ENCODE data around the gene PTPRN2.

The PTPRN2 gene

DNA sequence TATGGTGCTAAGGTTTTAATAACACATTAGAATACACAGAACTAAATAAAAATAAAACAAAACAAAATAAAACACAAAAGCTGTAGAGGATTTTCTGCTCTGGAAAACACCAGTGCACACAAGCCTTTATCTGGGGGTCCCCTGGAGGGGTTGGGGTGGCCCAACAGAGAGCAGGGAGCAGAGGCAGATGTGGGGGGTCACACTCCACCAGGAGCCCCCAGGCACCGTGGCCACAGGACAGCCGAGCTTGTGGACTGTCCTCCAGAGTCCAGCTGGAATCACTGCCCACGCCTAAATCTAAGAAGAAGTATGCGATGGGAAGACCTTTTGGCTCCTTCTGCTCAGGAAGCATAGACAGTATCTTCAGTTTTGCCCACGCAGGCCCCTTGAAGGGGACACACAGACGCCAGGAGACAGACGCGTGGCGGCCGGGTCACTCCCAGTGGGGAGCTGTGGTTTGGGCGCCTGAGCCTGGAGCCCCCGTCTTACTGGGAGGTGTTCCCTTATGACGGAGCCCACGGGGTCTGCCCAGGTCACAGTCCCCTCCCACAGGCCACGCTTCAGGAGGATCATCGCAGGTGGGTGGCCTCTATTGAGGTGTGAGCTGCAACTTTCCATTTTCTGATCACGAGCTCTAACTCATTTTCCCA is 595.0 kb downstream of the PTPRN2 start:
- Histone ChIP-seq H3K27me3 (ENCODE audit: control insufficient read depth in 2 of 2, insufficient read depth in 2 of 2, low read length in 2 of 2) (no peaks in the 10 kb centered on the region), H3K36me3 (ENCODE audit: control insufficient read depth in 2 of 2, insufficient read depth in 2 of 2, low read length in 2 of 2) (no peaks in the 10 kb centered on the region), H3K4me1 (ENCODE audit: control insufficient read depth in 2 of 2, insufficient read depth in 2 of 2, low read length in 2 of 2) (no peaks in the 10 kb centered on the region), H3K9ac (ENCODE audit: low read depth in 1 of 2, low read length in 2 of 2) (no peak overlapping the region), H3K27ac (ENCODE audit: low read depth in 2 of 2, low read length in 2 of 2) (no peak overlapping the region), H3K9me3 (ENCODE audit: control insufficient read depth in 2 of 2, low read length in 2 of 2) (peaks cover 0 to 2% of the 10 kb centered on the region in 2 donors), H3K4me3 (ENCODE audit: low read length in 2 of 2) (no peak overlapping the region)

DNA sequence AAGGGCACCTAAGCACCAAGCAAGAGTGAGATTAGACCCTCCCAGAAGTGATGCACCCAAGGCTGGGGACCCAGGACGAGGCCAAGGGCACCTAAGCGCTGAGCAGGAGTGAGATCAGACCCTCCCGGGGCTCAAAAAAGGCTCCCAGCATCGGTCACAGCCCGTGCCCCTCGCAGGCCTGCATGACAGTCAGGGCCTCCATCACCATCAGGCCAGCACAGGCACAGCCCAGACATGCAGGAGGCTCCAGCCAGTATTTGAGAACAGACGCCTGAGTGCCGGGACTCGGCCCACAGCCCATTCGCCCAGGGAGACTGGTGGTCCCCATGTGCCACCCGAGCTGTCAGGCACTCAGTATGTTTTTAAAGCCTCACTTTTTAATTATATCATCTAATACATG is 595.9 kb downstream of the PTPRN2 start:
- peaks cover 0 to 2% of the 10 kb centered on the region in 2 donors for H3K9me3 ChIP-seq (ENCODE audit: control insufficient read depth in 2 of 2, low read length in 2 of 2)
- H3K27me3 ChIP-seq (ENCODE audit: control insufficient read depth in 2 of 2, insufficient read depth in 2 of 2, low read length in 2 of 2): no peaks in the 10 kb centered on the region
- no peak overlapping the region for H3K9ac ChIP-seq (ENCODE audit: low read depth in 1 of 2, low read length in 2 of 2)
- H3K36me3 ChIP-seq (ENCODE audit: control insufficient read depth in 2 of 2, insufficient read depth in 2 of 2, low read length in 2 of 2): no peaks in the 10 kb centered on the region
- H3K4me3 ChIP-seq (ENCODE audit: low read length in 2 of 2): no peak overlapping the region
- H3K4me1 ChIP-seq (ENCODE audit: control insufficient read depth in 2 of 2, insufficient read depth in 2 of 2, low read length in 2 of 2): no peaks in the 10 kb centered on the region
- H3K27ac ChIP-seq (ENCODE audit: low read depth in 2 of 2, low read length in 2 of 2): no peak overlapping the region

DNA sequence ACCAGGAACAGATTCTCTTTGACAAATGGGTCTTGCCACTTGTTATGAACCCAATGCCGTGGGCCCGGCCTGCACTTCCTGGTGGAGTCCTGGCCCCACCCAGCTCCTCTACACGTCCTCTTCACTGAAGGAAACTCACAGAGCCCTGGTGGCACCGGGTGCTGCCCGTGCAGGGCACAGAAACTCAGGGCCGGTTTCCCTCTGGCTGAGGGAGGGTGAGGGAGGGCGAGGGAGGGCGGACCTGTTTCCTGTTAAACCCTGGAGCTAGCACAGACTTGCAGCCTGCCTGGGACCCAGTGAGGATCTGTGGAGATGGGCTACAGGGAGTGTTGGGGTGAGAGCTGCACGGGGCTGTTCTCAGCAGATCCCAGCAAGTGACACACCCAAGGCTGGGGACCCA is 596.3 kb downstream of the PTPRN2 start:
- Histone ChIP-seq H3K4me1 (ENCODE audit: control insufficient read depth in 2 of 2, insufficient read depth in 2 of 2, low read length in 2 of 2) (no peaks in the 10 kb centered on the region), H3K27me3 (ENCODE audit: control insufficient read depth in 2 of 2, insufficient read depth in 2 of 2, low read length in 2 of 2) (no peaks in the 10 kb centered on the region), H3K36me3 (ENCODE audit: control insufficient read depth in 2 of 2, insufficient read depth in 2 of 2, low read length in 2 of 2) (no peaks in the 10 kb centered on the region), H3K9me3 (ENCODE audit: control insufficient read depth in 2 of 2, low read length in 2 of 2) (peaks cover 0 to 2% of the 10 kb centered on the region in 2 donors), H3K4me3 (ENCODE audit: low read length in 2 of 2) (no peak overlapping the region), H3K9ac (ENCODE audit: low read depth in 1 of 2, low read length in 2 of 2) (no peak overlapping the region), H3K27ac (ENCODE audit: low read depth in 2 of 2, low read length in 2 of 2) (no peak overlapping the region)

DNA sequence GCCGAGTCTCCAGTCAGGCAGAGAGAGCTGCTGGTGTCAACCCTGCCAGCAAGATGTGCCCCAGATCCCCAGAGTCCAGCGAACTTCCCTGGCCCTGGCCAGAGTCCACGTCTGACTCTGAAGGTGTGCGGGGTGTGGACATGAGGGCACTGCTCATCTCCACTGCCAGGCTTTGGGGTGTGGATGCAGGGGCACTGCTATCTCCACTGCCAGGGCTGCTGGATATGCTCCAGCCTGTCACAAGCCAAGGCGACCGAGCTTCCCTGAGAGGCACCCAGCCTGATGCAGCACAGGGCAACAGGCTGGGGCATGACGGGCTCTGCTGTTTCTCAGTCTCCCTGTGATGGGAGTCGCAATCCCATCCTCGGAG is 596.8 kb downstream of the PTPRN2 start:
- no peaks in the 10 kb centered on the region for H3K27me3 ChIP-seq (ENCODE audit: control insufficient read depth in 2 of 2, insufficient read depth in 2 of 2, low read length in 2 of 2)

DNA sequence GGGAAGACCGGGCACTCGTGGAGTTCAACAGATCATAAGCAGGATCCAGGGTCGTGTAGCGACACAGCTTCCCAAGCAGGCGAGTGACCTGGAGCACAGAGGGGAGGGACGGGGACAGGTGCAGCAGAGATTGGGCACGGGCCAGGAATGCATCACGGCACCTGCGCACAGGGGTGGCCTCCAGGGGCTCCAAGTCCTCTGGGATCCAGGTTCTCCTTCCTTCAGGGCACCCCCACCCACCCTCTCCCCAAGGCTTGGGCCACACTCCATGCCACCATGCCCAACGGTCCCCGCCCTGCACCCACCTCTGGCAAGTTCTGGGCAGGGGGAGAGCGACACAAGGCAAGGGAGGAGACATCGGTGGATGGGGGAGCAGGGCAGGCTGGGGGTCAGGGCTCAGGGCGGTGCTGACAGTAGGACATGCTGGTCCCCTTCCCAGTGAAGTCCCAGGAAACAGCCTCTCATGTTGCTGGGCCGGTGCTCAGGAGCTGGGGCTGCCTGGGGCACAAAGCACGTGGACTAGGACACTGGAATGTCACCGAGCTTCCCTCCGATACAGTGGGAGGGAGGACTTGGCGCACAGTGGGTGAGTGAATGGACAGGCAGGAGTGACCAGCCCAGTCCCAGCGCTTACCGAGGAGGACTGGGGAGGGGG is 597.3 kb downstream of the PTPRN2 start:
- H3K9ac ChIP-seq (ENCODE audit: low read depth in 1 of 2, low read length in 2 of 2): no peak overlapping the region
- H3K4me1 ChIP-seq (ENCODE audit: control insufficient read depth in 2 of 2, insufficient read depth in 2 of 2, low read length in 2 of 2): no peaks in the 10 kb centered on the region
- no peak overlapping the region for H3K27ac ChIP-seq (ENCODE audit: low read depth in 2 of 2, low read length in 2 of 2)
- no peaks in the 10 kb centered on the region for H3K27me3 ChIP-seq (ENCODE audit: control insufficient read depth in 2 of 2, insufficient read depth in 2 of 2, low read length in 2 of 2)
- no peaks in the 10 kb centered on the region for H3K9me3 ChIP-seq (ENCODE audit: control insufficient read depth in 2 of 2, low read length in 2 of 2)
- H3K36me3 ChIP-seq (ENCODE audit: control insufficient read depth in 2 of 2, insufficient read depth in 2 of 2, low read length in 2 of 2): no peaks in the 10 kb centered on the region
- no peak overlapping the region for H3K4me3 ChIP-seq (ENCODE audit: low read length in 2 of 2)

More for the DNA sequence above, 596.8 kb downstream of the PTPRN2 start:
- H3K27ac ChIP-seq (ENCODE audit: low read depth in 2 of 2, low read length in 2 of 2): no peak overlapping the region
- H3K4me3 ChIP-seq (ENCODE audit: low read length in 2 of 2): no peak overlapping the region
- peaks cover 0 to 2% of the 10 kb centered on the region in 2 donors for H3K9me3 ChIP-seq (ENCODE audit: control insufficient read depth in 2 of 2, low read length in 2 of 2)
- H3K9ac ChIP-seq (ENCODE audit: low read depth in 1 of 2, low read length in 2 of 2): no peak overlapping the region
- H3K36me3 ChIP-seq (ENCODE audit: control insufficient read depth in 2 of 2, insufficient read depth in 2 of 2, low read length in 2 of 2): no peaks in the 10 kb centered on the region
- H3K4me1 ChIP-seq (ENCODE audit: control insufficient read depth in 2 of 2, insufficient read depth in 2 of 2, low read length in 2 of 2): no peaks in the 10 kb centered on the region

DNA sequence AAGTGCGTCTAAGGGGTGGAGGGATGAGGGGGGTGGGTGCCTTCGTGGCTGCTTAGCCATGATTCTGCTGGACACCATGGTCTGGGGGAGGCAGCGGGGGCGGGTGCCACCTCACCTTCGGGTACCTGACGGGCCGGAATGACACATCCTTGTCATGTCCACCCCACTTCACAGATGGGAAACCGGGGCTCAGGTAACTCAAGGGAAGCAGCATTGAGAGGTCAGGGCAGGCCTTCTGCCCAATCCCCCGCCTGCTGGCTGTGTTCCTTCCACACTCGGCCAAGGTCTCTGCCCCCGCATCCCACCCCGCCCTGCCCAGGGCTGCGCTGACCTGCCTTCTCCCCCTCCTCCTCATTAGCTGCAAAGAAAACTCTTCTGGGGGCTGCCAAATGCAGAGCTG is 598.0 kb downstream of the PTPRN2 start:
- Histone ChIP-seq H3K36me3 (ENCODE audit: control insufficient read depth in 2 of 2, insufficient read depth in 2 of 2, low read length in 2 of 2) (no peaks in the 10 kb centered on the region), H3K4me1 (ENCODE audit: control insufficient read depth in 2 of 2, insufficient read depth in 2 of 2, low read length in 2 of 2) (no peaks in the 10 kb centered on the region), H3K27me3 (ENCODE audit: control insufficient read depth in 2 of 2, insufficient read depth in 2 of 2, low read length in 2 of 2) (no peaks in the 10 kb centered on the region), H3K9me3 (ENCODE audit: control insufficient read depth in 2 of 2, low read length in 2 of 2) (no peaks in the 10 kb centered on the region), H3K4me3 (ENCODE audit: low read length in 2 of 2) (no peak overlapping the region), H3K27ac (ENCODE audit: low read depth in 2 of 2, low read length in 2 of 2) (no peak overlapping the region), H3K9ac (ENCODE audit: low read depth in 1 of 2, low read length in 2 of 2) (no peak overlapping the region)

DNA sequence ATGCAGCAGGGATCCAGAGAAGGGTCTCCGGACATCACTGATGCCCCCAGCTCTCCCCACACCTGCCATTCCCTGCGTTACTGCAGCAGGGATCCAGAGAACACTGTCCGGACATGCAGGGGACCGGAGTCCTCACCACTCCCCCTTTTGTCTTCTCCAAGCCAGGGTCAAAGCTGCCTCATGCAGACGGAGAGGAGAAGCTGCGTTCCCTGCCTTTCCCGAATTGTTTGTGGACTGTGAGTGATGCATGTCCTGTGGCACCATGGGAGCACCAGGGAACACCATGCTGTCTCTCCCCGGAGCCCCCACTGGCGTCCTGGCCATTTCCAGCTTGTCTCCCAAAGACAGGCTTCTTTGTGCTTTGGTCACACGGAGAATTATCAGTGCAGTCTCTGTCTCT is 599.7 kb downstream of the PTPRN2 start:
- Histone ChIP-seq H3K36me3 (ENCODE audit: control insufficient read depth in 2 of 2, insufficient read depth in 2 of 2, low read length in 2 of 2) (no peaks in the 10 kb centered on the region), H3K27ac (ENCODE audit: low read depth in 2 of 2, low read length in 2 of 2) (no peak overlapping the region), H3K9me3 (ENCODE audit: control insufficient read depth in 2 of 2, low read length in 2 of 2) (no peaks in the 10 kb centered on the region), H3K9ac (ENCODE audit: low read depth in 1 of 2, low read length in 2 of 2) (no peak overlapping the region), H3K4me1 (ENCODE audit: control insufficient read depth in 2 of 2, insufficient read depth in 2 of 2, low read length in 2 of 2) (no peaks in the 10 kb centered on the region), H3K4me3 (ENCODE audit: low read length in 2 of 2) (no peak overlapping the region), H3K27me3 (ENCODE audit: control insufficient read depth in 2 of 2, insufficient read depth in 2 of 2, low read length in 2 of 2) (no peaks in the 10 kb centered on the region)

DNA sequence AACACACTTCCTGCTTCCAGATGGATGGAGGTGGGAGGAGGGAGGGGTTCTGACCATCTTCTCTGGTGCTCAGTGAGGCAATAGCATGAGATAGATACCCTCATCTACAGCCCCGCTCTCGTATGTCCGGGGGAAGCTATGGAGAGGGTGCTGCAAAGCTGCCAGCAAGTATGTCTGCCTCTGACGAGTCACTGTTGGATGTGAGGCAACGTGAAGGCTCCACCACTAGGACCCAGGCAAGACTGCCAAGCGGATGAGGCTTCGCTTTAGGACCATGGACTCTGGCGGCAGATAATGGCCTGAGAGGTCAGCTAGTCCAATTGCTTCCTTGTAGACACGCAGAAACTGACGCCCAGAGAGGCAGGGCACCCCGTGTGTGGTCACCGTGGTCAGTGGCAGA is 601.6 kb downstream of the PTPRN2 start:
- no peaks in the 10 kb centered on the region for H3K9me3 ChIP-seq (ENCODE audit: control insufficient read depth in 2 of 2, low read length in 2 of 2)
- no peaks in the 10 kb centered on the region for H3K4me1 ChIP-seq (ENCODE audit: control insufficient read depth in 2 of 2, insufficient read depth in 2 of 2, low read length in 2 of 2)
- H3K4me3 ChIP-seq (ENCODE audit: low read length in 2 of 2): no peak overlapping the region
- no peaks in the 10 kb centered on the region for H3K36me3 ChIP-seq (ENCODE audit: control insufficient read depth in 2 of 2, insufficient read depth in 2 of 2, low read length in 2 of 2)
- H3K27ac ChIP-seq (ENCODE audit: low read depth in 2 of 2, low read length in 2 of 2): no peak overlapping the region
- no peaks in the 10 kb centered on the region for H3K27me3 ChIP-seq (ENCODE audit: control insufficient read depth in 2 of 2, insufficient read depth in 2 of 2, low read length in 2 of 2)
- H3K9ac ChIP-seq (ENCODE audit: low read depth in 1 of 2, low read length in 2 of 2): no peak overlapping the region

DNA sequence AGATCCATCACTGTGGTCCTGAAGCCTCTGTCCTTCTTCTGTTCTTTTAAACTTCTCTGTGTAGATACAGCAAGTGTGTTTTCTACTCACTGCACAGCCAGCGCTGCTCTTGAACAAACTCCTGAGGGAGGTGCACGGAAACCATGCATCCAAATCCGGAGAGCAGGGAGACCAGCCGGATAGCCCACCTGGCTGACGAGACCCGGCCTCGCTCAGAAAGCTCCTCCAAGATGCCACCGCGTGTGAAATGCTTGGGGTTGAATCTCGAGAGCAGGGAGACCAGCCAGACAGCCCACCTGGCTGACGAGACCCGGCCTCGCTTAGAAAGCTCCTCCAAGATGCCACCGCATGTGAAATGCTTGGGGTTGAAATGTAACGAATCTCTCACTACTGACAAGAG is 602.0 kb downstream of the PTPRN2 start:
- Histone ChIP-seq H3K27ac (ENCODE audit: low read depth in 2 of 2, low read length in 2 of 2) (no peak overlapping the region), H3K4me3 (ENCODE audit: low read length in 2 of 2) (no peak overlapping the region), H3K9ac (ENCODE audit: low read depth in 1 of 2, low read length in 2 of 2) (no peak overlapping the region), H3K4me1 (ENCODE audit: control insufficient read depth in 2 of 2, insufficient read depth in 2 of 2, low read length in 2 of 2) (no peaks in the 10 kb centered on the region), H3K36me3 (ENCODE audit: control insufficient read depth in 2 of 2, insufficient read depth in 2 of 2, low read length in 2 of 2) (no peaks in the 10 kb centered on the region), H3K27me3 (ENCODE audit: control insufficient read depth in 2 of 2, insufficient read depth in 2 of 2, low read length in 2 of 2) (no peaks in the 10 kb centered on the region), H3K9me3 (ENCODE audit: control insufficient read depth in 2 of 2, low read length in 2 of 2) (no peaks in the 10 kb centered on the region)

DNA sequence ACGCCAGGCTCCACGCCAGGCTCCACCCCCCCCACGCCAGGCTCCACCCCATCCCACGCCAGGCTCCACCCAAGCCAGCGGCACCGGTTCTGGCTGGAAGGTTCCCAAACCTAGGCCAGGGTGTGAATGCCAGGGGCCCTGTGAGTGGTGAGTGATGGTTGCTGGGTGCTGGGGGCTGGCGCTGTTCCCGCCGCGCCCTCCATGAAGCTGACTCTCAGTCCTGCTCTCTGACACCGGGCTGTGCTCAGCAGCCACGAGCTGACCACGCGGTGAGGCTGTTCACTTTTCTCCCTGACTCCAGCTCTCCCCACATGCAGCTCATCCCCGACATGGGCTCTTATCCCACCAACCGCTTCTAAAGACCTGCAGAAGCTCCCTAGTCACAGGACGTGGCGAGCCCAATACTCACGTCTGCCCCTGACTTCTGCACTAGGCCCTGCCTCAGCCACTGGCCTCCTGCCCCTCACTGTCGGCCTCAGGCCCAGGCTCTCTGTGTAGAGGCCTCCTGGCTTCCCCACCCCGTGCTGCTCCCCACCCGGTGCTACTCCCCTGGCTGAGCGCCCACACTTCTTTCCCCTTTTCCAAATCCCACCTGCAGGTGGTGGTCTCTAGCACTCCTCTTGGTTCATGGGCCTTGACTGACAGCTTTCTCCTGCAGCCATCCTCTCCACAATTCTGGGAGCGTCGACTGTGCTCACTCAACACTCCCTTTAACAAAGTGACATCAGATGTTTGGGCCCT is 603.0 kb downstream of the PTPRN2 start:
- Histone ChIP-seq H3K27me3 (ENCODE audit: control insufficient read depth in 2 of 2, insufficient read depth in 2 of 2, low read length in 2 of 2) (no peaks in the 10 kb centered on the region), H3K27ac (ENCODE audit: low read depth in 2 of 2, low read length in 2 of 2) (no peak overlapping the region), H3K9me3 (ENCODE audit: control insufficient read depth in 2 of 2, low read length in 2 of 2) (no peaks in the 10 kb centered on the region), H3K36me3 (ENCODE audit: control insufficient read depth in 2 of 2, insufficient read depth in 2 of 2, low read length in 2 of 2) (no peaks in the 10 kb centered on the region), H3K4me1 (ENCODE audit: control insufficient read depth in 2 of 2, insufficient read depth in 2 of 2, low read length in 2 of 2) (no peaks in the 10 kb centered on the region), H3K9ac (ENCODE audit: low read depth in 1 of 2, low read length in 2 of 2) (no peak overlapping the region), H3K4me3 (ENCODE audit: low read length in 2 of 2) (no peak overlapping the region)
